Natural killer cell (primary cell): ENCODE data around the gene FILIP1L. TPM values are rescaled to one million over a fixed set of nuclear protein-coding genes. Genes with fewer than 3 reads are reported as not detected.

Source experiments
- ATAC-seq, 3 donors: fragments of 150-1000 bp in 2 of 3; fragments of 200-7000 bp in 1 of 3; cut with Tn5 transposase; 1 replicate in 1 of 3; 2 replicates in 2 of 3; pipeline ENCODE4 v1.10.0; 2021; ENCODE audit warnings: mild to moderate bottlenecking in 2 of 3, moderate library complexity in 2 of 3
- DNase-seq, 2 donors: peaks; one replicate each; pipeline versions ENCODE4 v3.0.0 to v3.0.0-alpha.2; 2013 to 2021; ENCODE audit warnings: mixed read lengths in 1 of 2
- H3K27ac ChIP-seq: one replicate; pipeline ENCODE4 v1.5.1; 2013; ENCODE audit warnings: mild to moderate bottlenecking, low read length
- H3K27me3 ChIP-seq: one replicate; pipeline ENCODE4 v1.6.1; 2013; ENCODE audit warnings: low read length; ENCODE audit not compliant: control insufficient read depth, insufficient read depth
- H3K36me3 ChIP-seq: one replicate; pipeline ENCODE4 v1.6.1; 2013; ENCODE audit warnings: low read length; ENCODE audit not compliant: control insufficient read depth, insufficient read depth
- H3K4me1 ChIP-seq: one replicate; pipeline ENCODE4 v1.6.1; 2013; ENCODE audit warnings: low read length; ENCODE audit not compliant: control insufficient read depth, insufficient read depth
- H3K4me3 ChIP-seq: one replicate; pipeline ENCODE4 v1.5.1; 2013; ENCODE audit warnings: low read length
- H3K9me3 ChIP-seq: one replicate; pipeline ENCODE4 v1.6.1; 2013; ENCODE audit warnings: low read length; ENCODE audit not compliant: control insufficient read depth, insufficient read depth
- H3K27ac Mint-ChIP-seq, 2 donors: one replicate each; pipeline ENCODE4 v1.8.0; 2022; ENCODE audit warnings: mild to moderate bottlenecking in 2 of 2, mixed read lengths in 2 of 2, moderate library complexity in 1 of 2
- H3K27me3 Mint-ChIP-seq, 2 donors: one replicate each; pipeline ENCODE4 v1.8.0; 2022; ENCODE audit warnings: low read depth in 2 of 2, mixed read lengths in 2 of 2
- H3K36me3 Mint-ChIP-seq: one replicate; pipeline ENCODE4 v1.8.0; 2022; ENCODE audit warnings: mixed read lengths
- H3K4me1 Mint-ChIP-seq, 2 donors: one replicate each; pipeline ENCODE4 v1.8.0; 2022; ENCODE audit warnings: mixed read lengths in 2 of 2
- H3K4me3 Mint-ChIP-seq: one replicate; pipeline ENCODE4 v1.8.0; 2022; ENCODE audit warnings: mild to moderate bottlenecking, moderate library complexity, mixed read lengths
- H3K9me3 Mint-ChIP-seq, 2 donors: one replicate each; pipeline ENCODE4 v1.8.0; 2022; ENCODE audit warnings: mixed read lengths in 2 of 2
- CTCF ChIP-seq: fragments of 200-600 bp; IDR thresholded peaks from one replicate; pipeline ENCODE4 v1.8.0; 2022; ENCODE audit warnings: antibody characterized with exemption
- WGBS: methylation state at CpG from one replicate; pipeline ENCODE4 v1.1.7; 2013; ENCODE audit warnings: missing lambda C conversion rate; ENCODE audit not compliant: insufficient coverage; 5-methylcytosine and 5-hydroxymethylcytosine counted together
- intact Hi-C: fragments of 100-400 bp; cut with micrococcal nuclease; formaldehyde crosslinking; loops from one replicate; pipeline ENCODE4 v1.14.2; 2022
- total RNA-seq, 4 donors: library from RNA; stranded (reverse); fragments of 120-200 nt in 1 of 4; gene quantifications; one replicate each; pipeline versions ENCODE4 v1.2.3 to v1.2.4, GENCODE V29; 2013 to 2022

The FILIP1L gene
- total RNA-seq, 3 donors from 2014 or later (not counting 1 experiment from before 2014, with no cell fraction given): 0.12 TPM; not detected in 2

- Histone ChIP-seq H3K9me3 (no peaks in the 10 kb centered on the region), H3K27me3 (no peaks in the 10 kb centered on the region), H3K4me3 (no peak overlapping the region), H3K27ac (no peak overlapping the region), H3K36me3 (no peaks in the 10 kb centered on the region), H3K4me1 (no peaks in the 10 kb centered on the region)
- ATAC-seq (no peak), DNase-seq (no peak)
- no peaks in the 10 kb centered on the region for H3K4me1 Mint-ChIP-seq
- no peak for TF ChIP-seq CTCF
- intact Hi-C loops: no loop called here
- H3K4me3 Mint-ChIP-seq: no peak overlapping the region
- no peaks in the 10 kb centered on the region for H3K9me3 Mint-ChIP-seq
- H3K27ac Mint-ChIP-seq: no peak overlapping the region
- WGBS: 42% methylated on average over 2 of the region's 5 CpGs
- no peaks in the 10 kb centered on the region for H3K36me3 Mint-ChIP-seq
- no peaks in the 10 kb centered on the region for H3K27me3 Mint-ChIP-seq
Measured at GRCh38 chr3:99960123-99960878, 154.0 kb downstream of the FILIP1L start.

- ATAC-seq: no peak
- Histone ChIP-seq H3K9me3 (no peaks in the 10 kb centered on the region), H3K36me3 (no peaks in the 10 kb centered on the region), H3K27me3 (no peaks in the 10 kb centered on the region), H3K27ac (no peak overlapping the region), H3K4me1 (no peaks in the 10 kb centered on the region), H3K4me3 (no peak overlapping the region)
- WGBS: 94% methylated on average over 3 of the region's 3 CpGs
- Mint-ChIP-seq H3K27me3 (no peaks in the 10 kb centered on the region), H3K4me1 (no peaks in the 10 kb centered on the region), H3K36me3 (no peaks in the 10 kb centered on the region), H3K9me3 (no peaks in the 10 kb centered on the region), H3K4me3 (no peak overlapping the region), H3K27ac (no peak overlapping the region)
- no peak for DNase-seq
- intact Hi-C loops: no loop called here
- no peak for TF ChIP-seq CTCF
Measured at GRCh38 chr3:99958222-99958912, 155.9 kb downstream of the FILIP1L start.

GRCh38 chr3:99957151-99957796 lies 157.0 kb downstream of the FILIP1L start:
- no peak overlapping the region for H3K27ac ChIP-seq
- no peaks in the 10 kb centered on the region for H3K36me3 ChIP-seq
- H3K27me3 ChIP-seq: no peaks in the 10 kb centered on the region
- no peaks in the 10 kb centered on the region for H3K4me1 ChIP-seq
- DNase-seq (no peak), ATAC-seq (no peak)
- Mint-ChIP-seq H3K36me3 (no peaks in the 10 kb centered on the region), H3K27ac (no peak overlapping the region), H3K4me3 (no peak overlapping the region), H3K4me1 (no peaks in the 10 kb centered on the region), H3K27me3 (no peaks in the 10 kb centered on the region), H3K9me3 (no peaks in the 10 kb centered on the region)
- intact Hi-C loops: no loop called here
- H3K4me3 ChIP-seq: no peak overlapping the region
- H3K9me3 ChIP-seq: no peaks in the 10 kb centered on the region
- no peak for TF ChIP-seq CTCF
- 93% methylated on average over 4 of the region's 4 CpGs for WGBS
